ENCODE measurements around the gene MCM7. TPM values are rescaled to one million over a fixed set of nuclear protein-coding genes. Genes with fewer than 3 reads are reported as not detected.
A peak's percentile ranks its signal among the peaks of the same experiment; 100 is the strongest.

The MCM7 gene
- total and polyA plus RNA-seq, 2 of the 13 experiments (the other 11 are each of a cell fraction or from before 2014, with no cell fraction given) = 84.5 to 214 TPM

DNA sequence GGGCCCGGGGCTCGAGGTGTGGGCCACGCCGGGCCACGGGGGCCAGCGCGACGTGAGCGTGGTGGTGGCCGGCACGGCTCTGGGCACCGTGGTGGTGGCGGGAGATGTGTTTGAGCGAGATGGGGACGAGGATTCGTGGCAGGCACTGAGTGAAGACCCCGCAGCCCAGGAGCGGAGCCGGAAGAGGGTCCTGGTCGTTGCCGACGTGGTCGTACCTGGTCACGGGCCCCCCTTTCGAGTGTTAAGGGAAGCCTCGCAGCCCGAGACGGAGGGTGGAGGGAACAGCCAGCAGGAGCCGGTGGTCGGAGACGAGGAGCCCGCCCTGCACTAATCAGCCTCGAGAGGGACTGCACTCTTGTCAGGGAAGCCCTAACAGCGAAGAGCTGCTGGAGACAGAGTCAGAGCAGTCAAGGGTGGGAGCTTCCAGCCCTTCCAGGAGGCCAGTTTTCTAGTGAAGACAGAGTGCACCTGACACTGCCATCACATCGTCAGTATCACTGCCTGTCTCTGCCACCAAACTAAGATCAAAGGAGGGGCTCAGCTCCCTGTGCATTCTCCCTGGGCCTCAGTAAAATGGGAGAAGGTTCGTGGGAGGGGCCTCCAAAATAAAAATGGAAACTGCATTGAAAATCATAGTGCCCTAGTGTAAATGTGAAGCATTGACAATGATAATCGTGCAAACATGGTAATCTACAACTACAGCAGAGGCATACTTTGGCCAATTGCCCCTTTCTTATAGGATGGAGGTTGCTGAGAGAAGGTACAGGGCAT is 26.9 kb upstream of the MCM7 start (continued):
- TF ChIP-seq, protein P1, sequence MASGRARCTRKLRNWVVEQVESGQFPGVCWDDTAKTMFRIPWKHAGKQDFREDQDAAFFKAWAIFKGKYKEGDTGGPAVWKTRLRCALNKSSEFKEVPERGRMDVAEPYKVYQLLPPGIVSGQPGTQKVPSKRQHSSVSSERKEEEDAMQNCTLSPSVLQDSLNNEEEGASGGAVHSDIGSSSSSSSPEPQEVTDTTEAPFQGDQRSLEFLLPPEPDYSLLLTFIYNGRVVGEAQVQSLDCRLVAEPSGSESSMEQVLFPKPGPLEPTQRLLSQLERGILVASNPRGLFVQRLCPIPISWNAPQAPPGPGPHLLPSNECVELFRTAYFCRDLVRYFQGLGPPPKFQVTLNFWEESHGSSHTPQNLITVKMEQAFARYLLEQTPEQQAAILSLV (CRISPR knock-in tag; IDR thresholded peaks at IDR 0.05; ENCODE audit: borderline replicate concordance) = no peak
- no peak for TF ChIP-seq RFXAP (CRISPR knock-in tag; IDR thresholded peaks at IDR 0.05; ENCODE audit: borderline replicate concordance)
- TF ChIP-seq ZBTB33 (CRISPR knock-in tag; IDR thresholded peaks at IDR 0.05) = no peak
- no peak for TF ChIP-seq ZNF691 (CRISPR knock-in tag; IDR thresholded peaks at IDR 0.05; ENCODE audit: borderline replicate concordance, low read depth)
- no peak for TF ChIP-seq PHF8 (CRISPR knock-in tag; IDR thresholded peaks at IDR 0.05)
- TF ChIP-seq PPARG (CRISPR knock-in tag; conservative IDR thresholded peaks at IDR 0.05) = no peak
- TF ChIP-seq NR2F2 (IDR thresholded peaks at IDR 0.05; ENCODE audit: borderline replicate concordance, low read depth) = no peak
- TF ChIP-seq ZNF225 (CRISPR knock-in tag; IDR thresholded peaks at IDR 0.05) = no peak; the same call in none of the 2 replicates
- no peak for TF ChIP-seq MIER2 (CRISPR knock-in tag; IDR thresholded peaks at IDR 0.05)
- no peak for TF ChIP-seq ZNF136 (CRISPR knock-in tag; IDR thresholded peaks at IDR 0.05; ENCODE audit: low read depth)
- TF ChIP-seq, protein P2, sequence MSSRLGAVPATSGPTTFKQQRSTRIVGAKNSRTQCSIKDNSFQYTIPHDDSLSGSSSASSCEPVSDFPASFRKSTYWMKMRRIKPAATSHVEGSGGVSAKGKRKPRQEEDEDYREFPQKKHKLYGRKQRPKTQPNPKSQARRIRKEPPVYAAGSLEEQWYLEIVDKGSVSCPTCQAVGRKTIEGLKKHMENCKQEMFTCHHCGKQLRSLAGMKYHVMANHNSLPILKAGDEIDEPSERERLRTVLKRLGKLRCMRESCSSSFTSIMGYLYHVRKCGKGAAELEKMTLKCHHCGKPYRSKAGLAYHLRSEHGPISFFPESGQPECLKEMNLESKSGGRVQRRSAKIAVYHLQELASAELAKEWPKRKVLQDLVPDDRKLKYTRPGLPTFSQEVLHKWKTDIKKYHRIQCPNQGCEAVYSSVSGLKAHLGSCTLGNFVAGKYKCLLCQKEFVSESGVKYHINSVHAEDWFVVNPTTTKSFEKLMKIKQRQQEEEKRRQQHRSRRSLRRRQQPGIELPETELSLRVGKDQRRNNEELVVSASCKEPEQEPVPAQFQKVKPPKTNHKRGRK (CRISPR knock-in tag; IDR thresholded peaks at IDR 0.05) = no peak
- TF ChIP-seq RELA (CRISPR knock-in tag; IDR thresholded peaks at IDR 0.05) = no peak
- TF ChIP-seq RARA (CRISPR knock-in tag; IDR thresholded peaks at IDR 0.05) = no peak
- TF ChIP-seq, protein P3, sequence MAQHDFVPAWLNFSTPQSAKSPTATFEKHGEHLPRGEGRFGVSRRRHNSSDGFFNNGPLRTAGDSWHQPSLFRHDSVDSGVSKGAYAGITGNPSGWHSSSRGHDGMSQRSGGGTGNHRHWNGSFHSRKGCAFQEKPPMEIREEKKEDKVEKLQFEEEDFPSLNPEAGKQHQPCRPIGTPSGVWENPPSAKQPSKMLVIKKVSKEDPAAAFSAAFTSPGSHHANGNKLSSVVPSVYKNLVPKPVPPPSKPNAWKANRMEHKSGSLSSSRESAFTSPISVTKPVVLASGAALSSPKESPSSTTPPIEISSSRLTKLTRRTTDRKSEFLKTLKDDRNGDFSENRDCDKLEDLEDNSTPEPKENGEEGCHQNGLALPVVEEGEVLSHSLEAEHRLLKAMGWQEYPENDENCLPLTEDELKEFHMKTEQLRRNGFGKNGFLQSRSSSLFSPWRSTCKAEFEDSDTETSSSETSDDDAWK (CRISPR knock-in tag; IDR thresholded peaks at IDR 0.05) = no peak
- TF ChIP-seq TERF1 (CRISPR knock-in tag; IDR thresholded peaks at IDR 0.05) = 0 out of 2 replicates have a peak, but pooled peaks have one; percentile 6
- no peak for TF ChIP-seq ZNF652 (CRISPR knock-in tag; IDR thresholded peaks at IDR 0.05; ENCODE audit: borderline replicate concordance, low read depth)
- TF ChIP-seq ZNF672 (CRISPR knock-in tag; IDR thresholded peaks at IDR 0.05) = no peak
- TF ChIP-seq GATAD1 (CRISPR knock-in tag; IDR thresholded peaks at IDR 0.05) = no peak
- TF ChIP-seq, protein P4, sequence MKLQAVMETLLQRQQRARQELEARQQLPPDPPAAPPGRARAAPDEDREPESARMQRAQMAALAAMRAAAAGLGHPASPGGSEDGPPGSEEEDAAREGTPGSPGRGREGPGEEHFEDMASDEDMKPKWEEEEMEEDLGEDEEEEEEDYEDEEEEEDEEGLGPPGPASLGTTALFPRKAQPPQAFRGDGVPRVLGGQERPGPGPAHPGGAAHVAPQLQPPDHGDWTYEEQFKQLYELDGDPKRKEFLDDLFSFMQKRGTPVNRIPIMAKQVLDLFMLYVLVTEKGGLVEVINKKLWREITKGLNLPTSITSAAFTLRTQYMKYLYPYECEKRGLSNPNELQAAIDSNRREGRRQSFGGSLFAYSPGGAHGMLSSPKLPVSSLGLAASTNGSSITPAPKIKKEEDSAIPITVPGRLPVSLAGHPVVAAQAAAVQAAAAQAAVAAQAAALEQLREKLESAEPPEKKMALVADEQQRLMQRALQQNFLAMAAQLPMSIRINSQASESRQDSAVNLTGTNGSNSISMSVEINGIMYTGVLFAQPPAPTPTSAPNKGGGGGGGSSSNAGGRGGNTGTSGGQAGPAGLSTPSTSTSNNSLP (IDR thresholded peaks at IDR 0.05; ENCODE audit: low read depth, low read length) = no peak
- no peak for TF ChIP-seq ZNF546 (CRISPR knock-in tag; conservative IDR thresholded peaks at IDR 0.05)

All from HepG2 (cell line).